A549 treated with GW870086 at 1 μM for 4 hours (cell line): ENCODE results near the gene PGBD4. TPM values are rescaled to one million over a fixed set of nuclear protein-coding genes. Genes with fewer than 3 reads are reported as not detected.

Source experiments
- total RNA-seq: library from RNA; stranded (reverse); fragments of 200-300 nt; extraction: Qiagen RNA extraction; gene quantifications from 5 replicates; pipeline ENCODE4 v1.2.3, GENCODE V29; 2022; ENCODE audit warnings: low read depth

Gene PGBD4
- total RNA-seq, result 0.96 to 1.7 TPM (median 1.6 TPM) in 5 replicates

GRCh38 chr15:34101366-34102174, at the start of gene PGBD4, which contains the start of gene EMC7:
Gene PGBD4, plus strand, starts transcription at chr15:34102083. Its CDS starts 449 bp downstream, at chr15:34102532.
Gene EMC7, minus strand, starts transcription at chr15:34101862. Its CDS starts 23 bp downstream, at chr15:34101839.

Other genes starting within 250 kb of the PGBD4 start
- gene CHRM5, start 133.6 kb upstream of the PGBD4 start, total RNA-seq, result 0.06 TPM in 1 of 5 replicates, not detected in the others
- 19.7 to 24.1 TPM (median 22.4 TPM) in 5 replicates for gene AVEN, start 62.9 kb upstream of the PGBD4 start, total RNA-seq
- 129 to 153 TPM (median 148 TPM) in 5 replicates for gene EMC7, start 221 bp upstream of the PGBD4 start, total RNA-seq
- 21.1 to 35.8 TPM (median 30.7 TPM) in 5 replicates for gene KATNBL1, start 108.0 kb downstream of the PGBD4 start, total RNA-seq
- gene EMC4, start 122.9 kb downstream of the PGBD4 start, total RNA-seq, result 195 to 211 TPM (median 198 TPM) in 5 replicates
- 3.9 to 7.5 TPM (median 4.8 TPM) in 5 replicates for gene SLC12A6, start 235.7 kb downstream of the PGBD4 start, total RNA-seq
- gene NOP10, start 241.1 kb downstream of the PGBD4 start, total RNA-seq, result 531 to 628 TPM (median 546 TPM) in 5 replicates
- not detected in 5 replicates for gene NUTM1, start 241.2 kb downstream of the PGBD4 start, total RNA-seq